HG02840 (cell line): Measurements from ENCODE around the gene VLDLR.

ENCODE experiments used
- ATAC-seq: cut with Tn5 transposase; IDR thresholded peaks from one replicate; pipeline ENCODE4 v1.9.1; 2021; ENCODE audit warnings: mild to moderate bottlenecking, moderate library complexity, moderate number of reproducible peaks; ENCODE audit not compliant: unreplicated experiment, low FRiP score

Gene VLDLR

DNA sequence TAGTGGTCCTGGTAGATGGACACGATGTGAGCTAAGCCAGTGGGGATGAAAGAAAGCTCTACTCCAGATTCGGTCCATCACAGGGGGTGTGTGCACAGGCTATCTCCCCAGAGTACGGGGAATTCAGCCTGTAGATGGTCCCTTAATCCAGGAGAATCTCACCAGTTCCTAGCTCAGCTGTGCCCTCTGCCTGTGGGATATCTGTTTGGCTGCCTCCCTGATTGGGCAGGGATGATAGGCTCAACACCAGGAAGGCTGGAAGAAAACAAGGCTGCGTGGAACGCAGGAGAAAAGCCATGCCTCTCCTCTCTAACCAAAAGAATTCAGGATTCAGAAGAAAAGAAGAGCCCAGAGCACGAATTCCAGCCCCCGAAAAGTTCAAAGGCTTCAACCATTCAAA, 40.9 kb downstream of the VLDLR start:
- ATAC-seq: no peak

DNA sequence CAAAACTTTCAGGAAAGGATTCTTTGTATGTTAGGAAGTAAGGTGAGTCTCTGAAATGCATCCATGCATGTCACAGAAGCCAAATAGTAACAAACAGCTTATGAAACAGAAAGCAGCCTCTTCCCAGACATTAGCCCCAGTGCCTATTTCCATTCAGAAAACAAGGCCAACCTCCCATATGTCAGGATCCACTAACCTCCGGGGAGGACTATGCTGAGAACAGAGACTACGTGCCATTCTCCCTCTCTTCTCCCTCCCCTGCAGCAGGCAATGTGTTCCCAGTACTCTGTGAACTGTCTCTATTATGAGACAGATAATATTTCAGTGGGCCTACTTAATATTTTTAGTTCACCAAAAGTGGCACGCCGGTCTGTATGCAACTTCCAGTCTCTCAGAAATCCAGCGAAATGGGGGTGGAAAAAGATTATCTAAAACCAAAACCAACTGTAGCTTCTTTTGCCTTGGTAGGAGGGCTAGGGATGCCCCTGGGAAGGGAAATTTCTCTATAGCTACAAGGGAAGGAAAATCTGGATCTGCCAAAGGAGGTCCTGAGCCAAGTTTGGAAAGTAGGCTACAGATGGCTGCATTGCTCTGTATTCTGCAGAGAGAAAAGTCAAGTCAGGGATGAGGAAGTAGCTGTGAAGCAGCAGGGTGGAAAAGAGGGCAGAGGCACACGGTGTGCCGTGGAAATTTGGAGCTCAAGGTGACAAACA, 42.0 kb downstream of the VLDLR start:
- ATAC-seq: no peak

DNA sequence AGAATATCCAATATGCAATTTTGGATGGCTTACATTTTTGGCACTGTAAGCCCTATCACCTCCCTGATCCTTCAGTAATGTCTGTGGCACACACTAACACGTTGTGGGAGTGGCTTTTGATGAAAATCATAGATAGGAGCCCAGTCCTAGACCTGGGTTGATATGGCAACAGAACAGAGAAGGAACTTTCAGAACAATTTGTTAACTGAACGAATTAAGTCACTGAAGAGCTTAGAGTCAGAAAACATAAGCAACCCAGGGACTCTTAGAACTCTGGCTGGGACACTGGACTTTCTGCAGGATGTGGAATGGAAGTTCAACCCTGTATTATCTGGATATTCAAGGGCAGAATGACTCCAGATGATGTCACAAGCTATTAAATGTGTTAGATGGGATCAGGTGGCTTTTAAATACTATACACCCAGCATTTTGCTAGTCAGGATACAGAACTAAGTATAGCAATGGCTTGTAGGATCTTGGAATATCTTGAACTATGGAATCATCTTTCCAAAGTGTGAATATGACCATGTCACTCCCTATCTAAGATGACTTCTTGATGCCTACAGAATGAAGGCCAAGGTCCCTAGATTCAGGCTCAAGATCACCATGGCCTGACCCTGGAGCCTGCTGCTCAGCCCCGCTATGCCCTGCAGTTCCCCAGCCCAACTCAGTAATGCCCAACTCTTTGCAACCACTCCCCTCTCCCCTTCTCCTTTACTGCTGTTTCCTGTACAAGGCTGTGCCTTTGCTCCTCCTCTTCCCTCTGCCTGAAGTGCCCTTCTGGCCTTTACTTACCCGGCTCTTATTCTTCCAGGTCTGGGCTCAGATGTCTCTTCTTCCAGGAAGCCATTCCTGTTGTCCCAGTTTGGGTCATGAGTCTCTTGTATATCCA, 42.8 kb downstream of the VLDLR start:
- ATAC-seq: no peak

DNA sequence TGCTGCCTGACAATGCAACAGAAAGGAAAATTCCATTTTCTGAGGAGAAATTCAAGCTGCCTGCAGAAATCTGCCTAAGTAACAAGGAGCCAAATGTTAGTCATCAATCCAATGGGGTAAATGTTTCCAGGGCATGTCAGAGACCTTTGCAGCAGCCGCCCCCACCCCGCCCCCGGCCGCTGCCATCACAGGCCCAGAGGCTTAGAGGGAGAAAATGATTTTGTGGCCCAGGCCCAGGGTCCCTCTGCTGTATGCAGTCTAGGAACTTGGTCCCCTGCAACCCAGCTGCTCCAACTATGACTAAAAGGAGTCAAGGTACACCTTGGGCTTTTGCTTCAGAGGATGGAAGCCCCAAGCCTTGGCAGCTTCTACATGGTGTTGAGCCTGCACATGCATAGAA, 45.0 kb downstream of the VLDLR start:
- ATAC-seq: no peak

DNA sequence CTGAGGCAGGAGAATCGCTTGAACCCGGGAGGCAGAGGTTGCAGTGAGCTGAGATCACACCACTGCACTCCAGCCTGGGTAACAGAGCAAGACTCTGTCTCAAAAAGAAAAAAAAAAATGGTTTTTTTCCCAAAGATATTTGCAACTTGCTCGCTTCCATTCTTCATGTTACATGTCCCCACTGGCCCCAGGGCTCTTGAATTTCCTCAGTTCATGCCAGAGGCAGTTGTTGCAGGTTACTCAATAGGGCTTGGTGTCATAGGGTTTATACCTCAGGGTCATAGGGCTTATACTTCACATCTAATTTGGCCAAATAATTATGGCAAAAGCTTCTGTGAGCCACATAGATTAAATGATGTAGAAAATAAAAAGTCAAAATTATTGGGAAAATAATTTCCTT, 51.6 kb downstream of the VLDLR start:
- ATAC-seq: no peak

DNA sequence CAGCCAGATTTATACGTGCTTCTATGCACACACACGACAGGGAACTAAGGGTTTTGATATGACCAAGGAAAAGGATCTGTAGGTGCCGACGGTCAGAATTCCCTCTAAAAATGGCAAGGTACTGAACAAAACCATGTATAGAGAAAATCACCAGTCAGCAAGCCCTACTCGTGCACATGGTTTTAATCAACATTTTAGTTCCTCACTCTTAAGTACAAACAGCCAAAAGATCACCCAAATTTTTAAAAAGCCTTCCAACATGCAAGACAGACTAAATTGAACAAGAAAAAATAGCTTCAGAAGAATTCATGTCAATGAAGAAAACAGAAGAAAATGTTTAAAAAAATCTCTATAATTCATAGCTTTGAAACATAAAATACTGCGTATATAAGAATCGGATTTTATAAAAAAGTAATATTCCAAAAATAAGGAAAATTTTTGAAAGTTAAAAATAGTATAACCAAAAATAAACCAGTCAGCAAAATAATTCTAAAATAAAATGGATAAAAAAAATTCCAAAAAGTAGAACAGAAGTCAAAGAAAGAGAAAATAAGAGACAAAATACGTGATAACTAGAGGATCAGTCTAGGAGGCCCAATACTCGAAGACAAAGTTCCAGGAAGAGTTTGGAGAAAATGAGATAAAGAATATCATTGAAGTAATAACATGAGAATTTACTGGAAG, 52.7 kb downstream of the VLDLR start:
- ATAC-seq: no peak

DNA sequence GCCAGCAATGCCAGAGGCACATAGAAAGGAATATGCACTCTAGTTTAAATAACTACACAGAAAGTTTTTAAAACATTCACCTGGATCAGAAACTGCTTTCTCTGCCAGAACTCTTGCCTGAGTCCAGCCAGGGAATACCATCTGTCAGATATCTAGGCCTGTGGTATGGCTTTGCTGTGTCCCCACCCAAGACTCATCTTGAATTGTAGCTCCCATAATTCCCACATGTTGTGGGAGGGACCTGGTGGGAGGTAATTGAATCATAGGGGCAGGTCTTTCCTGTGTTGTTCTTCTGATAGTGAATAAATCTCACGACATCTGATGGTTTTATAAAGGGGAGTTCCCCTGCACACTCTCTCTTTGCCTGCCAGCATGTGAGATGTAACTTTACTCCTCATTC, 54.2 kb downstream of the VLDLR start:
- no peak for ATAC-seq

DNA sequence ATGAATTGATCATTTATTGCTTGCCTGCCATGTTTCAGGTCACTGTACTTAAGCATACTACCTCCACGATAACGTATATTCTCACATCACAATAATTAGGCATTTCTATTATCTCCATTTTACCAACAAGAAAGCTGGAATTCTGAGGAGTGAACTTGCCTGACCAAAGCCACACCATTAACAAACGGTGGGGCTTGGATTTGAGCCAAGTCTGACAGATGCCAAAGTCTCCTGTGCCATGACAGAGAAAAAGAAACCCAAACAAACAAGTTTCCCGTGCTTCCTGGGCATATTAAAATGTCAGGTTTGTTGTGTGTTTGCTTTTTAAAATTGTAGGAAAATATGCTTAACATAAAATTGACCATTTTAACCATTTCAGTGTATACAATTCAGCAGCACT, 54.9 kb downstream of the VLDLR start:
- ATAC-seq: no peak

DNA sequence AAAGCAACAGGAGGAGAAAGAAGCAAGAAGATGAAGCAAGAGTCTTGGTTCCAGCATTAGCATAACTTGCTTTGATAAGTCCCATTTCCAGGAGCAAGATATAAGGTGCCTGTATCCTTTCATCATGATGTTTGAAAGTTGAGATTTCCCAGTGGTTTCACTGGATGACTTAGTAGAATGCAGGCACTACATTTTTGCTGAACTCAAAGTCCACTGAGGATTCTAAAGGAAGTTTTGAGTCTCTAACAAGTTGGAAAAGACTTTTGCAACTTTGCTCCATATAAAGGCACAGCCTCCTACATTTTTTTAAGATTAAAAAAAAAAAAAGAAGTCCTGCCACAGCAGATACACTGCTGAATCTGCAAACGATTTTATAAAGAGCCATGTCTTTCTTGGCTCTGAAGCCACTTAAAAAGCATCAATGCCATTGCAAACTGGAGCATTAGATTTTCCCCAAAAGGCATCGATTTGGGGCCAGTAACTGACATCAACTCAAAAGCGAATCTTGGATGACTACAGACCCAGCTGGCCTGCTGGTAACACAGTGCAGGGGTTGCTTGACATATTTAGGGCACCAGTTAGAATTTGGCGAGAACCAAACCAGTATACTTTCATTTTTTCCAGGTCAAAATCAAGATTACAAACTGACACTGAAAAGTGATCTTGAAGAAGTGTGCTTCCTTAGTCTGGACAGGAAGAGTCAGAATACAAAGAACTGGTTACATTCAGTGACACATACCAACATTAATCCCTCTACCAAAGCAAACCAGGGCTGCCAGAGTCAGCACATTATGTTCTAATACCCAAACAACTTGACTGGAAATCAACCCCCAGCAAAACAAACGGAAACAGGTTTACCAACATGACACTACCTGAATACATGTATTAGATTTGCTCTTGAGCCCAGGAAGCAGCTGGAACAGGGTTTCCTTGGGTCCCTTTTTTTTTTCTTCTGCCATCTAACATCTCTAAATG, 56.6 kb downstream of the VLDLR start:
- no peak for ATAC-seq

DNA sequence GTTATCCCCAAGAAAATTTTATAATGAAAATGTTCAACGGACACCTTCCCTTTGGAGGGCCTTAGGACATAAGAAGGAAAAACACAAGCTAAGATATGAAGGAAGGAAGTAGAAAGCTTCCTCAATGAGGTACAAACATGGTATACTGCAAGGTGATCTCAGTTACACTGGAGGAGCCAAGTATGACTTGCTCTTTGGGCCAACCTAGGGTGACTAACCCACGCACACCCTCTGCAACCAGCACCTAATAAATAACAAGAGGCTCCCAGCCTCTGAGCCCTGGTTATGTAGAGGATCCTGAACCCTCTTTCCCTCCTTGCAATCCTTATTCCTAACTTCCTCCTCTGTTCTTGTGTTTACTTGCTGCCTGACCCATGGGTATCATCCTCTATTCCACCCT, 57.4 kb downstream of the VLDLR start:
- no peak for ATAC-seq

DNA sequence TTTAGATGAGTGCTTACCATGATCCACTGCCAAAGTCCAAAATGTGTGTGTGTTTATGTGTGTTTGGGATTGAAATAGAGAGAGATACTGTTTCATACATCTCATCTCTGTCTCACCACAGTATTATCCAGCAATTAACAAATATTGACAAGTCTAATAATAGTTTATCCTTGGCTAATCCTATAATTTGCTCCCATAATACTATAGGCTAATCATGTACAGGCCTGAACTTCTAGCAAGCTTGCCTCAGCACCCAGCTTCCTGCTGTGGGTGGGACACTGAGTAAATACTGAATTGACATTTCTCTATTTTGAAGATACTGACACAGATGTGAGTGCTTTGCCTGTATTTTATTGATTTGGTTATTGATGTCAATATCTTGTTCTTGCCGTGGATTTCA, 60.4 kb downstream of the VLDLR start:
- no peak for ATAC-seq

DNA sequence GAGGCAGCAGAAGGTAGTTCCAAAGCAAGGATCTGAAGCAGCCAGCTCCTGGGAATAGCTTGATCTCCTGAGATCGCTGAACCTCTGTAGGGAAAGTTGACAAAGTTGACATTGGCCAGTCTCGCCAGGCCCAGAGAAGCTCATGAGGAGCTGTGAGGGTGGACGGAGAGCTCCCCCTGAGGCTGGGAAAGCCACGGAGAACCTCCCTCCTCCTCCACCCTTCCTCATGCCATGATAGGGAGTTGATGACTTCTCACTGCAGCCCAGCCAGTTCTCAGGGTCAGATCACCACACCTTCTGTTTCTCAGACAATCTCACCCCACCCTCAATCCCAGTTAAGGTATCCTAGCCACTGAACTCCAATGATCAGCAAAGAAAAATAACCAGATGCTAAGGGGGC, 65.3 kb downstream of the VLDLR start:
- no peak for ATAC-seq

DNA sequence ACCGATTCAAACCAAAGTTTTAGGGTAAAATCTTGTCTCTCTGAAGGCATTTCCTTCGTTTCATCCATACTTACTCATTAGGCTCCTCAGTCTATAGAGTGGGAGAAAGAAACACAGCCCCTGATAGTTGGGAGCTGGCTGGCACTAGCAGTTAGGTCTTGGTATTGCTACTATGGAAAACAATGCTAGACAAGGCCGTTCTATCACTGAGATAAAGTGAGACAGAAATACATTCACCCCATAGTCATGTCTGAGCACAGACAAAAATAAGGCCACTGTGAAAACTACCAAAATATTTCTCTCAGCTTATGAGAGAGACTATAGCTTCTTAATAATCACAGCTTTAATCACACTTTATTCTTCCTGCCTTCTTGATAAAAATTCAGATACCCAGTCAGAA, 67.0 kb downstream of the VLDLR start:
- ATAC-seq: no peak

DNA sequence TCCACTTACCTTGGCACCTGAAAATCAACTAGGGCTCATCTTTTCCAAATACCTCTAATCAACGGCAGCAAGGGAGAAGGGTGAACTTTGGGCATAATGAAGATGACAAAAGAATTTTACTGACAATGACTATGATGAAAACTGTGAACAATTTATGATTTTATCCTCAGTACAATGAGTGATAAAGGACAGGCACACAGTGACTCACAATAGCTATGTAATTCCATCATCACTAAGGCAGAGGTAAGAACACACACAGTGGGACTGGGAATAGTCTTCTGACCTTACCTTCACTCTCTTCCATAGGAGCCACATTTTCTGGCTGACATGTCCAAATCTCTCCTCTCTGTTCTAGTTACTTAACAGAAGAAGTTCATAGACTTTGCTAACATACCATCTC, 69.6 kb downstream of the VLDLR start:
- no peak for ATAC-seq

DNA sequence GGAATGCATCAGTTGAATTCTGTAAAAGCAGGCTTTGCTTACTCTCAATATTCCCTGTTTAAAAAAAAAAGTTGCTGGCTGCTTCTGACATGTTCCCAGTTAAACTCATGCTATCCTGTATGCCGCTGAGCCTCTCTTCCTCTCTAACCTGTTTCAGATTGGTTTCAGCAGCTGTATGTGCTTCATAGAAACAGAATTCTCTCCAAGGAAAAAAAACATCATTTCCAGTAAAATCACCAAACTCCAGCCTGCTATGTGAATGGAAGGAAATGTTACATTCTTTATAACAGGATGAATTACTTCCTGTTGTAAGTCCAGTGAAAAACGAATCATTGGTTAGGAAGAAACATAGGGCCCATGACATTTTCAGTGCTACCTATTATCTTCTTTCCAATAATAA, 70.0 kb downstream of the VLDLR start:
- no peak for ATAC-seq

DNA sequence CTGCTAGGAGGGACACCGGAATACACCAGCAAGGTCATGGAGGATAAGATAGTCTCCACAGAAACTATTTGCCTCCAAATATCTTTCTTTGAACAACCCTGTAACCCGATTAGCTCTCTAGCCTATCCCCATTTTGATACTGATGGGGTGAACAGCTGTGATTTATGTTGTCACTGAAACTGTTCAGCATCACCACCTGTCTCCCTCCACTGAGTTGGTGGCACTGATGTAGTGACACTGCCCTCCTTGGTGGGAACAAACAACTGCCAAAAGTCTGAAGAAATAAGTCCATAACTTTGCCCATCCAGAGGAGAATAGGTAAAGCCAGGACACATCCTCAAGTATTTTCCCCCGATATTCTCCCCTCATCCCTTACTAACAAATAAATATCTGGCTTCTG, 71.5 kb downstream of the VLDLR start:
- ATAC-seq: no peak

DNA sequence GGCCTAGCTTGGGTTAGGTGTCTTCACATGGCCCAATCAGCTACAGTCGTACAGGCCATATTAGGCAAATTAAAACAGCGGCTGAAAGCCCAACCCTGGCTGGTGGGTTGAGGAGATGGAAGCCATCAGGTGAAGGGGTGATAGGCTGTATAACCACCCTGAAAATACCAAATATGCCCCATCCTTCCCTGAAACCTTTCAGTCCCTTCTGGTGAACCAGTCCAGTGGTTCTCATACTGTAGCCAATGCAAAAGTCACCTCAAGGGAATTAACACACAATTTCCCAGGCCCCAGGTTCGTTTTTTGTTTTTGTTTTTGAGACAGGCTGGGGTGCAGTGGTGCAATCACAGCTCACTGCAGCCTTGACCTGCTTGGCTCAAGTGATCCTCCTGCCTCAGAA, 75.9 kb downstream of the VLDLR start:
- no peak for ATAC-seq

DNA sequence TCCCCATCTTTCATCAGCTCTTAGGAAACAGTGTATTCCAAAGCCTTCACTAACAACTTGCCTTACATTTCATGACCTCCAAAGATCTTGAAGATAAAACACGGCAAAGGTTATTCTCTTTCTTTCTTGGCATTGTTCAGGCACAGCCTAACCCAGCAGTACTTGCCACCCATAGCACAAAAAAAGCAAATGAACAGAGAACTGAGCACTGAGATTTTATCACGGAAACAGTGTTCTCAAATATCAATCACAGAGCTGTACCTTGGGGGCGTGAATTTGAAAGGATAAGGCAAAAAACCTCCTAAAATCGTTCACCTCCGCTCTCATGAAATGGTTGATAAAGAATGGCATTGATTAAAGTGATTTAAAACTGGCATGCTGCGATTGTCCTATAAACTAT, 78.8 kb downstream of the VLDLR start:
- no peak for ATAC-seq

DNA sequence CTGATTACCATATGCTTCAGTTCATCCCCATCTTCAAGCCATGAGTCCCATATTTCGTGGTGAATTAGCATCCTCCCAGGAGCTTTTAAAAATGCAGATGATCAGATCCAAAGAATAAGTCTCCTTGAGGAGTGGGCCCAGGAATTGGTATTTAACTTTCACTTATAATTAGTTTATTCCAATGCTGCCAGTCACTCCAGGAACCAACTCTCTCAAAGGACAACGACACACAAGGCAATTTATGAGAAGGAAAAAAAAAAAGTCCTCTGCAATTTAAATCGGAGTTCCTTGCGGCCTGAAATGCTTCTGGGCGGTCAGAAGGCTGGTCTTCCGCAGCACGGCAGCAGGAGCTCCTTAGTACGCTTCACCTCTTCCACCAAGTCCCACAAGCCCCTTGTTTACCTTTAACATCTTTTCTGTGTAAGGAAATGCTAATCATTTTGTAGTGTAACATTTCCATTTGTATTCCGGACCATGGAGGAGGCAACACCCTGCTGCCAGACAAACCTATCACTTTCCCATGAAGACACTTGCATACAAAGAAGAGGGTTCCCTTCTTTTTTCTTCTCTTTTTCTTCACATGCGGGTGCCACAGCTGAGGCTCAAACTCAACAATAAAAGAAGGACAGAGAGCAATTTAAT, 79.4 kb downstream of the VLDLR start:
- no peak for ATAC-seq

DNA sequence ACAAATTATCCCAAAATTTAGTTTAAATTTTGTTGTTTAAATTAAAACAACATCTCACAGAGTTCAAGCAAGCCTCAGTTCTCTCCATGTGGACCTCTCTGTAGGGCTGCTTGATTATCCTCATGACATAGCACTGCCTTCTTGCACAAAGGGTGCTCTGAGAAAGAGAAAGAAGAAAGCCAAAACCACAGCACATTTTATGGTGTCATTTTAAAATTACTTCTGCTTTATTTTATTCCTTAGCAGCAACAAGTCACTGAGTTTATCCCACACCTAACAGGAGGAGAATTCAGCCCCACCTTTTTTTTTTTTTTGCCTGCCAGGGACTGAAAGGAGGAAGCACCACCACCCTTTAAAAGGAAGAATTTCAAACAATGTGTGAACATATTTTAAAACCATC, 82.9 kb downstream of the VLDLR start:
- no peak for ATAC-seq
